Sigmoid colon (tissue), 3 donors: ENCODE measurements around the gene ABCA2.

Experiments used
- POLR2A ChIP-seq, 2 donors: fragments of 450-650 bp; IDR thresholded peaks; one replicate each; pipeline ENCODE4 v1.6.1; 2016; ENCODE audit warnings: antibody characterized with exemption in 2 of 2, mild to moderate bottlenecking in 2 of 2, moderate library complexity in 2 of 2
- TF ChIP-seq, protein P1 (sequence below), 4 experiments: fragments of 450-650 bp in 3 of 4; fragments of 200-600 bp in 1 of 4; IDR thresholded peaks; one replicate each; pipeline ENCODE4 v1.5.1; 2016 to 2019; ENCODE audit warnings: antibody characterized with exemption in 4 of 4, mild to moderate bottlenecking in 3 of 4, moderate library complexity in 2 of 4

DNA sequence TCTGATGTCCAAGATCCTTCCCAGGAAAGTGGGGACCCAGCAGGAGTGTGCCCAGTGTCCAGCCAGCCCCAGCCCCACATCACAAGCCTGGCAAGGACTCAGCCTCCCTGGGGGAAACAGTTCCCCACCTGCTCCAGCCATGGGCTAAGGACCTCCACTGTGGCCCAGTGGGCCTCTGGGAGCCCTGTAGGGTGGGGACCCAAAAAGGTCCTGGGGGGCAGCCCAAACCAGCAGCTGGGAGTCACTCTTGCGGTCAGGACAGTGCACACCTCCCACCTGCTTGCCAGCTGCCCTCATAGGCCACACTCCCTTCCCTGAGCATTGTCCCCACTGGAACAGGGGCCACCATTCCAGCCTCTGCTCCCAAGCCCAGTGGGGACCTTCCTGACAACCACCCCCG, 1.7 kb downstream of the ABCA2 start:
- TF ChIP-seq, protein P1, sequence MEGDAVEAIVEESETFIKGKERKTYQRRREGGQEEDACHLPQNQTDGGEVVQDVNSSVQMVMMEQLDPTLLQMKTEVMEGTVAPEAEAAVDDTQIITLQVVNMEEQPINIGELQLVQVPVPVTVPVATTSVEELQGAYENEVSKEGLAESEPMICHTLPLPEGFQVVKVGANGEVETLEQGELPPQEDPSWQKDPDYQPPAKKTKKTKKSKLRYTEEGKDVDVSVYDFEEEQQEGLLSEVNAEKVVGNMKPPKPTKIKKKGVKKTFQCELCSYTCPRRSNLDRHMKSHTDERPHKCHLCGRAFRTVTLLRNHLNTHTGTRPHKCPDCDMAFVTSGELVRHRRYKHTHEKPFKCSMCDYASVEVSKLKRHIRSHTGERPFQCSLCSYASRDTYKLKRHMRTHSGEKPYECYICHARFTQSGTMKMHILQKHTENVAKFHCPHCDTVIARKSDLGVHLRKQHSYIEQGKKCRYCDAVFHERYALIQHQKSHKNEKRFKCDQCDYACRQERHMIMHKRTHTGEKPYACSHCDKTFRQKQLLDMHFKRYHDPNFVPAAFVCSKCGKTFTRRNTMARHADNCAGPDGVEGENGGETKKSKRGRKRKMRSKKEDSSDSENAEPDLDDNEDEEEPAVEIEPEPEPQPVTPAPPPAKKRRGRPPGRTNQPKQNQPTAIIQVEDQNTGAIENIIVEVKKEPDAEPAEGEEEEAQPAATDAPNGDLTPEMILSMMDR (IDR thresholded peaks at IDR 0.05) = no peak
- no peak for TF ChIP-seq POLR2A (IDR thresholded peaks at IDR 0.05)
